Prostate gland (tissue), 2 donors: ENCODE data around the gene IP6K1. TPM values are rescaled to one million over a fixed set of nuclear protein-coding genes. Genes with fewer than 3 reads are reported as not detected.

Source experiments
- DNase-seq: peaks from one replicate; pipeline ENCODE4 v3.0.0-alpha.2; 2019; ENCODE audit warnings: low spot score
- H3K27ac ChIP-seq, 2 donors: fragments of 200-600 bp; sonication (generic); 2 replicates each; pipeline ENCODE4 v1.5.1; 2017 to 2019
- H3K27me3 ChIP-seq: fragments of 200-600 bp; sonication (generic); replicated peaks from 2 replicates; pipeline ENCODE4 v1.5.1; 2019; ENCODE audit not compliant: insufficient read depth
- H3K36me3 ChIP-seq, 2 donors: fragments of 200-600 bp; sonication (generic); 1 replicate in 1 of 2; 2 replicates in 1 of 2; pipeline versions ENCODE4 v1.5.1 to v1.8.1; 2017 to 2019
- H3K4me1 ChIP-seq: fragments of 200-600 bp; sonication (generic); replicated peaks from 2 replicates; pipeline ENCODE4 v1.5.1; 2019
- H3K4me3 ChIP-seq, 2 donors: fragments of 200-600 bp; sonication (generic); 2 replicates each; pipeline ENCODE4 v1.5.1; 2017 to 2019
- H3K9me3 ChIP-seq: fragments of 200-600 bp; sonication (generic); 2 replicates; pipeline ENCODE4 v1.5.1; 2017
- POLR2A ChIP-seq: fragments of 450-650 bp; IDR thresholded peaks from one replicate; pipeline ENCODE4 v1.6.1; 2016; ENCODE audit warnings: antibody characterized with exemption, mild to moderate bottlenecking
- POLR2AphosphoS5 ChIP-seq: sonication (generic); formaldehyde crosslinking; IDR thresholded peaks from one replicate; pipeline ENCODE4 v1.6.1; 2017; ENCODE audit warnings: antibody characterized with exemption
- WGBS: methylation state at CpG from one replicate; pipeline ENCODE4 v1.1.5; 2018; 5-methylcytosine and 5-hydroxymethylcytosine counted together
- intact Hi-C: fragments of 100-400 bp; cut with DNase I; formaldehyde crosslinking; loops from one replicate; pipeline ENCODE4 v1.14.2; 2022
- total RNA-seq, 2 donors: library from RNA; depleted of rRNA; stranded (reverse); fragments of >200 nt; gene quantifications; one replicate each; pipeline ENCODE4 v1.1.0, GENCODE V29; 2016
- TF ChIP-seq, protein P1 (sequence below), 4 experiments: fragments of 200-600 bp in 2 of 4; fragments of 450-650 bp in 2 of 4; sonication (generic) in 2 of 4; IDR thresholded peaks; 1 replicate in 3 of 4; 2 replicates in 1 of 4; pipeline ENCODE4 v1.5.1; 2016 to 2019; ENCODE audit warnings: antibody characterized with exemption in 4 of 4, mild to moderate bottlenecking in 2 of 4, moderate library complexity in 2 of 4

IP6K1 gene
- total RNA-seq, 2 donors from 2014 or later = 46.5 to 119 TPM

DNA sequence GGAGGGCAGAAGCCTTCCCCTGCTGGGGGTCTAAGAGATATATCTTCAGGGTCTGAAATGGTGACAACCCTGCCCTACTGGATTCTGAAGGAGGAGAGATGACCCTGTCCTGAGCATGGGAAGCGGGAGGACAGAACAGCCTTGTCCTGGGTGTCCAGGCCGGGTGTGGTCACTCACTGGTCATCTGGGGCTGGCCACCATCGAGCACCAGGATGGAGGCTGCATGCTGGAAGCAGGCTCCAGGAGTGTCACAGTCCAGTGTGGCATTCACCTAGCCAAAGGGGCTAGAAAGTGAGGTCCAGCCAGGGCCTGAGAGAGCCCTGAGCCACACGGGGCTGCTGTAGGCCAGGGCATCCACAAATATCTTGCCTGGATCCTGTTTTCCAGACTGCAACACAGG, 8.1 kb upstream of the IP6K1 start:
- Histone ChIP-seq H3K27me3 (no peaks in the 10 kb centered on the region), H3K36me3 (no peaks in the 10 kb centered on the region), H3K27ac (no peak overlapping the region), H3K9me3 (no peaks in the 10 kb centered on the region), H3K4me1 (no peaks in the 10 kb centered on the region), H3K4me3 (no peak overlapping the region)
- DNase-seq = no peak
- no peak for TF ChIP-seq POLR2AphosphoS5
- intact Hi-C loops = no loop called here
- WGBS = 86% methylated on average over 4 of the region's 4 CpGs

DNA sequence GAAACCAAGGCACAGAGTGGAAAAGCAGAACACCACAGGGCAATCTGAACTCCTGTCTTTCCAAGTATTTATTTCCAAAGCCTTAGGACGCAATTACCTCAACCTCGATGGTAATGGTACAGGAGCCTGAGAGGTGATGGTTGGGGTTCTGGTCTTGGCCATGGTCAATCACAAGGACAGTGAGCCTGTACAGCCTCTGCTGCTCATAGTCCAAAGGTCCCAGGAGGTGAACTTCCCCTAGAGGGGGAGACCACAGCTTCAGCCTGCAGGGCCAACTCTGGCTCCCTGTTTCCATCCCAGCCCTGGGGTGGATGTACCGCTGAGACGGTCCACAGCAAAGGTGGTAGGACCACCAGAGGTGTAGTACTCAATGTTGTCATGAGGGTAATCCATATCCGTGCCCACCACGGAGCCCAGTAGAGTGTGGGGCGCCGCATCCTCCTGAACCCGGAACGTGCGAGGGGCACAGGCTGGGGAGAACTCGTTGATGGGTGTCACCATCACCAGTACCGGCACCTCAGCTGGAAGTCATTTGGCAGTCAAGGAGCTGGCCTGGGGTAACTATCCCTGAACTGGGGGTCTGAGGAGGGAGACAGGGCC, 7.2 kb upstream of the IP6K1 start:
- Histone ChIP-seq H3K4me3 (no peak overlapping the region), H3K36me3 (no peaks in the 10 kb centered on the region), H3K27ac (no peak overlapping the region), H3K4me1 (no peaks in the 10 kb centered on the region), H3K9me3 (no peaks in the 10 kb centered on the region), H3K27me3 (no peaks in the 10 kb centered on the region)
- no peak for DNase-seq
- TF ChIP-seq, protein P1, sequence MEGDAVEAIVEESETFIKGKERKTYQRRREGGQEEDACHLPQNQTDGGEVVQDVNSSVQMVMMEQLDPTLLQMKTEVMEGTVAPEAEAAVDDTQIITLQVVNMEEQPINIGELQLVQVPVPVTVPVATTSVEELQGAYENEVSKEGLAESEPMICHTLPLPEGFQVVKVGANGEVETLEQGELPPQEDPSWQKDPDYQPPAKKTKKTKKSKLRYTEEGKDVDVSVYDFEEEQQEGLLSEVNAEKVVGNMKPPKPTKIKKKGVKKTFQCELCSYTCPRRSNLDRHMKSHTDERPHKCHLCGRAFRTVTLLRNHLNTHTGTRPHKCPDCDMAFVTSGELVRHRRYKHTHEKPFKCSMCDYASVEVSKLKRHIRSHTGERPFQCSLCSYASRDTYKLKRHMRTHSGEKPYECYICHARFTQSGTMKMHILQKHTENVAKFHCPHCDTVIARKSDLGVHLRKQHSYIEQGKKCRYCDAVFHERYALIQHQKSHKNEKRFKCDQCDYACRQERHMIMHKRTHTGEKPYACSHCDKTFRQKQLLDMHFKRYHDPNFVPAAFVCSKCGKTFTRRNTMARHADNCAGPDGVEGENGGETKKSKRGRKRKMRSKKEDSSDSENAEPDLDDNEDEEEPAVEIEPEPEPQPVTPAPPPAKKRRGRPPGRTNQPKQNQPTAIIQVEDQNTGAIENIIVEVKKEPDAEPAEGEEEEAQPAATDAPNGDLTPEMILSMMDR (IDR thresholded peaks at IDR 0.05) = no peak
- no peak for TF ChIP-seq POLR2A
- TF ChIP-seq POLR2AphosphoS5 = no peak
- intact Hi-C loops = no loop called here
- 98% methylated on average over 13 of the region's 13 CpGs for WGBS

DNA sequence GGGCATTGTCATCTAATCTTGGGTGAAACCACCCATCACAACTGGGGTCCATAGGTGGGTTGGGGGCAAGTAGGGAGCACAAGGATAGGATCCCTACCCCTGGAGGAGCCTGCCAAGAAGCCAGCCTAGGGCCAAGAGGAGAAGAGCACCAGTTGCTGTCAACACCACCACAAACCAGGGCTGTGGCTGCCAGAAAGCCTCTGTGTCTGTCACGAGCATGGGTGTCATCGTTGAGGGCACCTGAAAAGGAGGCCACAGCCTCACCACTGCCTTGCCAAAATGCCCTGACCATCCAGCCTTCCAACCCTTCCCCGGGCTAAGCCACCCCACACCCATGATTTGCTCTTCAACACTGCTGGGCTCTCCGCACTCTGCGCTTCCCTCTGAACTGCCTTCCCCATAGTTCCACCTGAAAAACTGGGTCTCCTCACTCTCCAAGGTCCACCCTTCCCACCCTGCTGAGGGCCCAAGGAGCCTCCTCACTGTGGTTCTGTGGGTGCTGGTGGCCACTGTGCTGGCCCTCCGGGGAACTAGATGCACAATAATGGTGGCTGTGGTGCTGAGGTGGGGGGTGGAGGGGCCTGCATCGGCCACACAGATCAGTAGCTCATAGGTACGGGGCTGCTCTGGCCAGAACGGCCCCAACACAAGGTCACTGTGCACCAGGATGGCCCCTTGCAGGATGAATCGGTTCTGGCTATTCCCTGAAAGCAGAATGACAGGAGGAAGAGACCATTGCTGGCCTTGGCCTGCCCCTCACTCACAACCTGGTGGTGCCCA, 6.2 kb upstream of the IP6K1 start:
- H3K4me3 ChIP-seq = no peak overlapping the region
- intact Hi-C loops = no loop called here
- no peak overlapping the region for H3K27ac ChIP-seq
- H3K27me3 ChIP-seq = no peaks in the 10 kb centered on the region
- H3K9me3 ChIP-seq = no peaks in the 10 kb centered on the region
- no peak for DNase-seq
- TF ChIP-seq POLR2AphosphoS5 (no peak), POLR2A (no peak)
- TF ChIP-seq, protein P1 (IDR thresholded peaks at IDR 0.05) = no peak
- H3K36me3 ChIP-seq = no peaks in the 10 kb centered on the region
- WGBS = 92% methylated on average over 10 of the region's 10 CpGs
- H3K4me1 ChIP-seq = no peaks in the 10 kb centered on the region

DNA sequence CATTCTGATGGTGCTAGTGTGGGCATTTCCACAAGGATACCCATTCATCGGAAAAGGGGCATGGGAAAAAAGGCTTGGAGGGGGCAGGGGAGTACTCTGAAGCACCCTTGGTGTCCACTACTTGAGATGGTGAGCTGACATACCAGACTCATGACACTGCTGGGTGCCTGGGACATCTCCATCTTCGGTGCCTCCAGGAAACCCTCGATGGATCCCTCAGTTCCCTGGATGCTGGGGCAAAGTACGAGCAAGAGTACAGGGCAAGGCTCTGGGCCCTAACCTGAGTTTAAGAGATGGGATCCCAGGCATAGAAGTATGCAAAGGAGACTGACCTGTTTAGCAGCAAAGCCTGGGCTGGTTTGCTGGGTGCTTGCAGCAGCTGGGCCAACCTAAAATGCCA, 5.2 kb upstream of the IP6K1 start:
- Histone ChIP-seq H3K36me3 (no peaks in the 10 kb centered on the region), H3K27me3 (no peaks in the 10 kb centered on the region), H3K4me3 (no peak overlapping the region), H3K9me3 (no peaks in the 10 kb centered on the region), H3K27ac (no peak overlapping the region), H3K4me1 (no peaks in the 10 kb centered on the region)
- no peak for DNase-seq
- TF ChIP-seq, protein P1 (IDR thresholded peaks at IDR 0.05) = no peak
- TF ChIP-seq POLR2AphosphoS5 (no peak), POLR2A (no peak)
- intact Hi-C loops = no loop called here
- WGBS = 94% methylated on average over 4 of the region's 4 CpGs

DNA sequence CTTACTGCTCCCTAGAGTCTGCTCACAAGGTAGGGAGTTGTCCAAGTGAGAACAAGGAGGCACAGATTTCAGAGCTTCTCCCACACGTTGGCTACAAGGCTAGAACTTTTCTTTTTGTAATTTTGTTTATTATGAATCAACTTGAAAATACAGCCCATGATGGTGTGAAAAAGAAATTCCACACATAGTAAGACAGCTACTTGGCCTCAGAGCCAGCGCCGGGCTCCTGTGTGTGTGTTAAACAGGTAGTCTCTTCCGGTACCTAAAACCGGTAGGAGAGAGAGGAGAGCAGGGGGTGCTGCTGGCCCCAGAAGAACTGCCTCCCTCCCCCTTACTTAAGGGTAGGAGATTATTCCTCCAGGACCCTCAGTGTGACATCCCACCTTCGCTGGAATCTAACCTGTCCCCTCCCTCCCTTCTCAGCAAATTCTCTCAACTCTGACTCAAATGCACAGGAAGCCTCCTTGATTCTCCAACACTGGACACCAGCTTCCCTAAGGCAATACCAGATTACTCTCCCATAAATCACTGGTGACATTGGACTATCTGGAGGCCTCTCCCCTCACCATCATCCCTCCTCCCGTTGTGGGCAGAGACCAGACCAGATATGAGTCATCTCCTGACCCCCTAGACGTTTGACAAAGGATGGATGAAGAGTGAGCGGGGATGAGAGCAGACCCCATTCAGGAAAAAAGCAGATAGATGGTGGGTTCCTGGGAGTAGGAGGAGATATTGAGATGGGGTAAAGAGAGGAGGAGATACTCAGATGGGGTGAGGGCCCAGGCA, 4.5 kb upstream of the IP6K1 start:
- no peak for DNase-seq
- TF ChIP-seq POLR2AphosphoS5 (no peak), POLR2A (no peak)
- TF ChIP-seq, protein P1 (IDR thresholded peaks at IDR 0.05) = no peak
- no peak overlapping the region for H3K4me3 ChIP-seq
- no peaks in the 10 kb centered on the region for H3K27me3 ChIP-seq
- H3K9me3 ChIP-seq = no peaks in the 10 kb centered on the region
- no peaks in the 10 kb centered on the region for H3K36me3 ChIP-seq
- intact Hi-C loops = no loop called here
- H3K27ac ChIP-seq = no peak overlapping the region
- H3K4me1 ChIP-seq = no peaks in the 10 kb centered on the region
- 63% methylated on average over 9 of the region's 9 CpGs for WGBS
